GM21423 (cell line): ENCODE data around the gene SCAMP2.
A peak's percentile ranks its signal among the peaks of the same experiment; 100 is the strongest.
"Not testable (repeated sequence)": the region's sequence is repeated elsewhere in the genome, so short reads cannot be mapped to it uniquely, and the experiment has no call there.

Source experiments
- ATAC-seq: cut with Tn5 transposase; IDR thresholded peaks from one replicate; pipeline ENCODE4 v1.9.1; 2021; ENCODE audit warnings: mild to moderate bottlenecking, moderate library complexity; ENCODE audit not compliant: unreplicated experiment

Gene SCAMP2

GRCh38 chr15:74891469-74891868, 18.3 kb upstream of the SCAMP2 start:
- ATAC-seq: no peak

DNA sequence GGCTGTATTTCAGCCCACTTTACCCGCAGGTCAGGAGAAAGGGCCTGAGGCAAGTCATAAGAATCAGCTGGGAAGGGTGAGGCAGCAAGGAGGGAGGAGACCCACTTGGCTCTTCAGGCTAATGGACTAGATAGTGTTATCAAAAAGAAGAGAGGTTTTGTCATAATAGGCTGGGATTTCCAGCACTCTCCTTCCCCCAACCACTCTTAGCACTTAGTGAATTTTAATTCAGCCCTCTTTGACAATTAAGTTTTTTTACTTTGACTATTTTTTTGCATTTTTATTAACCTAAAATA, 17.4 kb upstream of the SCAMP2 start:
- ATAC-seq: no peak

- peak; percentile 86 for ATAC-seq
Observed at GRCh38 chr15:74889883-74890664, 16.9 kb upstream of the SCAMP2 start, which contains the start of gene MPI. TSS of gene MPI (plus strand) at chr15:74890042. CDS start at chr15:74890074, 32 bp downstream.

- no peak for ATAC-seq
Observed at GRCh38 chr15:74889390-74889882, 16.3 kb upstream of the SCAMP2 start.

GRCh38 chr15:74888716-74889115, 15.6 kb upstream of the SCAMP2 start:
- no peak for ATAC-seq

DNA sequence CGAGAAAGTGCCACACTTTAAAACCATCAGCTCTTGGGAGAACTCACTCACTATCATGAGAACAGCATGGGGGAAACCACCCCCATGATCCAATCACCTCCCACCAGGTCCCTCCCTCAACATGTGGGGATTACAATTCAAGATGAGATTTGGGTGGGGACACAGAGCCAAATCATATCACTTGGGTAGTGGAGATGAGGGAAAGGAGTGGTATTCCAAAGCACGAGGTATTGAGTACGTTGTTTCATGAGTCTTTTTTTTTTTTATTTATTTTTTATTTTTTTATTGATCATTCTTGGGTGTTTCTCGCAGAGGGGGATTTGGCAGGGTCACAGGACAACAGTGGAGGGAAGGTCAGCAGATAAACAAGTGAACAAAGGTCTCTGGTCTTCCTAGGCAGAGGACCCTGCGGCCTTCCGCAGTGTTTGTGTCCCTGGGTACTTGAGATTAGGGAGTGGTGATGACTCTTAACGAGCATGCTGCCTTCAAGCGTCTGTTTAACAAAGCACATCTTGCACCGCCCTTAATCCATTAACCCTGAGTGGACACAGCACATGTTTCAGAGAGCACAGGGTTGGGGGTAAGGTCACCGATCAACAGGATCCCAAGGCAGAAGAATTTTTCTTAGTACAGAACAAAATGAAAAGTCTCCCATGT, 14.5 kb upstream of the SCAMP2 start:
- not testable (repeated sequence) for ATAC-seq

GRCh38 chr15:74885461-74885860, 12.3 kb upstream of the SCAMP2 start:
- no peak for ATAC-seq

DNA sequence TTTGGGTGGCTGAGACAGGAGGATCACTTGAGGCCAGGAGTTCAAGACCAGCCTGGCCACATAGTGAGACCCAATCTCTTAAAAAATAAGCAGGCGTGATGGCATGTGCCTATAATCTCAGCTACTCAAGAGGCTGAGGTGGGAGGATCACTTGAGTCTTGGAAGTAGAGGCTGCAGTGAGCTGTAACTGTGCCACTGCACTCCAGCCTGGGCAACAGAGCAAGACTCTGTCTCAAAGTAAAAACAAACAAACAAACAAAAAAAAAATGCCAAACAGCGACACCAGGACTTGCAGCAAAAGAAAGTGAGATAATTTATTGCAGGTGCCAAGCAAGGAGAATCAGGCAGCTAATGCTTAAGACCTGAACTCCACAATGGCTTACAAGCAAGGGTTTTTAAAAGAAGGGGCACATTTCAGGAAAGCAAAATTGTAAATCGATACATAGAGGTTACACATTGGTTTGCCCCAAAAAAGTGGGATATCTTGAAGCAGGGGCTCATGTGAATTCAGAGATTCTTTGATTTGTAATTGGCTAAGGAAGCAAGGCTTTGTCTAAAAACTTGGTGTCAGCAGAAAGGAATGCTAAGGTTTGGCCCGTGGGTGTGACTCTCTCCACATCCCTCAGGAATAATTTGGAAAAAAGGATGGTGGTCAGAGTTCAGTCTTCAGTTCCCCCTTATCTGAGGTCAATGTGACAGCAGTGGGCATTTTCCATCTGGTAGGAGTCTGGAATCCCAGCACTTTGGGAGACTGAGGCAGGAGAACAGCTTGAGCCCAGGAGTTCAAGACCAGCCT, 11.5 kb upstream of the SCAMP2 start:
- ATAC-seq: no peak

DNA sequence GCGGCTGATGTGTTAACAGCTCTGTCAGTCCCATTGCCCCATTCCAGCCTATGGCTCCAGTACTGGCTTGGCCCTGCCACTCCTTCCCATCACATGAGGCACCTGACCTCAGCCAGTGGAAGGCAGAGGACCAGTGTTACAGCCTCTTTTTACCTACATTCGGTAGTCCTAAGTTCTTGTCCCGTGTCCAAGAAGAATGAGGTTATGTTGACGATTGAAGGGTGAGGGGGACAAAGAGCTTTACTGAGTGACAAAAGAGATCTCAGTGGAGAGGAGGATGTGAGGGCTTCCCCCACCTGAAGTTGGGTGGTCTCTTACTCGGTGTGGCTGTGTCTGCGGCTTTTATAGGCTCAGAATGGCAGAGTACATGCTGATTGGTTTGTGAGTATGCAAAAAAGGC, 9.4 kb upstream of the SCAMP2 start:
- ATAC-seq: no peak

GRCh38 chr15:74878273-74878672, 5.1 kb upstream of the SCAMP2 start:
- no peak for ATAC-seq

DNA sequence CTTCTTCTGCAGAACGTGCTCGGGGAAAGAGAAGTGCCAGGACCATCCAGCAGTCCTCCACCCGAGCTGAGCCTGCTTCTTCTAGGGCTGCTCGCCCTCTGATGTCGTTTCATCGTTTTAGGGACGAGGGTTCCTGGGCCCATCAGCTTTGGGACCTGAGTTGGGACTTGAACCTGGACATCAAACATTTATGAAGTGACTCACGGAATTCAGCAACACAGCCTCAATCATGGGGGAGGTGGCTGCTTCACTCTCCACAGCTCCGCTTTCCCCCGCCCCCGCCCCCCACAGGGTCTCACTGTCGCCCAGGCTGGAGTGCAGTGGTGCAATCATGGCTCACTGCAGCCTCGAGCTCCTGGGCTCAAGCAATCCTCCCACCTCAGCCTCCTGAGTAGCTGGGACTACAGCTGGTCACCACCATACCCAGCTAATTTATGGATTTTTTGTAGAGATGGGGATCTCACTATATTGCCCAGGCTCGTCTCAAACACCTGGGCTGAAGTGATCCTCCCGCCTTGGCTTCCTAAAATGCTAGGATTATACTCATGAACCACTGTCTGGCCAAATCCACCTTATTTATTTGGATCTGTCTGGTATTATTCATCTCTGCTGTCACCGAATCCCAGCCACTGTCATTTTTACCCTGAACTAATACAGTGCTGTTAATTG, 725 bp upstream of the SCAMP2 start:
- ATAC-seq: no peak

DNA sequence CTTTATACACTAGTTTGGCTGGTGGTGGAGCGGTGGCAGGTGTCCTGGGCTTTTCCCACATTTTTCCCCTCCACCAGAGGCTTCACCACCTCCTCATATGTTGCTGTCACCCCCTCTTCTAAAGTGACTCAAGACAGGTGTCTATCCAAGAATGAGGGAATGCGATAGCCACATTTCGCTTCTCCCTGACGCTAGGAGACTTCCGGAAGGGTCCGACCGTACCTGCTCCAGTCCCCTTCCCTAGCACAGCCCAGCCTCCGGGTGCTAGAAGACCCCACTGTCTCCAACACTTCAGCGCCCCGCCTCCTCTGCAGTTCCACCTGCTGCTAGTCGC, 496 bp downstream of the SCAMP2 start:
- ATAC-seq: no peak

GRCh38 chr15:74870436-74871215, 2.5 kb downstream of the SCAMP2 start:
- no peak for ATAC-seq

DNA sequence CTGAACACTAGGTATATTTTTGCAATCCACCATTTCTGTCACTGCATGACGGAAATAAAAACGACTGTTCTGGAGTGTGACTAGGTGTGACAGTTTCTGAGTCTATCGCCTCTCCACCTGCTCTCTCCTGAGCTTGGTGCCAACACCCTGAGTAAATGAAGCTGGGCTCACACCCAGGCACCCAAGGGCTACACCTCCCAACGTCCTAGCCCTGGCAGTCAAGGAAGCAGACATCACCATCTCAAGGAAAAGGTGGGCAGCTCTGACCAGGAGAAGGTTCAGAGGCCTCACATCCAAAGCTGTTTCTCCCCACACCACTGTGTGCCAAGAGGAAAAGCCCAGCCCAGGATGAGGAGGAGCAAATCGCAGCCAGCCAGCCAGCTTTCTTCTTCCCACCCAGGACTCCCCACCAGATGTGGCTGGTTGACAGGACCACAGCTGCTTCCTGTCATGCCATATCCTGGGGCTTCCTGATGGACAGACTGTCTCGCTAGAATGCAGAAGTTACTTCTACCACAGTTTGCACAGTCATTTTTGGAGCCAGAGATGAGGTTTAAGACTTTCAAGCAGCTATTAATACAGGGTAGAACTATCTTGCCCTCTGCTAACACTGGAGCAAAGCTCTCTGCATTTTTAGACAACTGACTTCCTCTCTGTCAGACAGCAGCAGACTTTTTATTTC, 3.3 kb downstream of the SCAMP2 start:
- ATAC-seq: peak; percentile 57

GRCh38 chr15:74869372-74869725, 3.8 kb downstream of the SCAMP2 start:
- ATAC-seq: no peak

GRCh38 chr15:74868059-74868458, 5.1 kb downstream of the SCAMP2 start:
- no peak for ATAC-seq

DNA sequence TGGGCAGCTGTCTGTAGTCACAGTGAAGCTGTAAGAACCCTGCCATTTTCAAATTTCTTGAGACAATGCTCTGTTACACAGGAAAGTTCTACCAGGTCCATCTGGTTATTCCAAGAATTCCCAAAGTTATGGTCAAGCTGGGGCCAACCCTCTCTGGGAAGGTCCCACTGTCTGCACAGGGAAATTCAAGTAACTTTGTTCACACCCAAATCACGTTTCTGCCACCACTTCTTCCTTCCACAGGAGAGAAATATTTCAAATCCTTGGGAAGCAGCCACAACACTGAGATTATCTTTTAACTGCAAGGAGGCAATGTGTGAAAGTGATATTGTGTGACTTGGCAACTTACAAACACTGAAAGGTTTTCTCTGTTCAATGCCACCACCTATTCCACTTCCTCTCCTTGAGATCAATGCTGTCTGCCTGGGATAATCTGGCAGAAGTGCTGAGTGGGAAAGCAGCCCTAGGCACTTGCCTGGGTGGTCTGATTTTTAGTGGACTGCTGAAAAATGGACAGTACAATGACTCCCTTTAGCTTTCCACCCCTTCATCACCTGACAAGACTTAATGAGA, 5.6 kb downstream of the SCAMP2 start:
- no peak for ATAC-seq

GRCh38 chr15:74866090-74866489, 7.1 kb downstream of the SCAMP2 start:
- no peak for ATAC-seq

GRCh38 chr15:74865316-74865715, 7.8 kb downstream of the SCAMP2 start:
- no peak for ATAC-seq

DNA sequence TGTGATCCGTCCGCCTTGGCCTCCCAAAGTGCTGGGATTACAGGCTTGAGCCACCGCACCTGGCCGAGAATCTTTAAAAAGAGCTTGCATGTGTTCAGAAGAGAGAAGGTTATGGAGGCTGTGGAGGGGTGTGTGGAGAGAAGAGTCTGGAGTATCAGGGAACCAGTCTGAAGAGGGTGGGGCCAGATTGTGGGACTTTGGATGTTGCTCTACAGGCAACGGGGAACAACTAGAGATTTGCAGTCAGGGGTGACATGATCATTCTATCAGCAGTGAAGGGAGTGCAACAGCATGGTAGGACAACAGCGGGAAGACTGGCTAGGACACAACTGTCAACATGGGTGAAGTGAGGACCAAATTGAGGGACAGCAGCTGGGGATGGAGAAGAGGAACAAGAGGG, 8.9 kb downstream of the SCAMP2 start:
- ATAC-seq: no peak
